ENCODE measurements around the gene TFDP2. TPM values are rescaled to one million over a fixed set of nuclear protein-coding genes. Genes with fewer than 3 reads are reported as not detected.

Gene TFDP2
- total and polyA plus RNA-seq, 2 of the 8 experiments (the other 6 are each of a cell fraction or from before 2014, with no cell fraction given), result 41.1 to 119 TPM

DNA sequence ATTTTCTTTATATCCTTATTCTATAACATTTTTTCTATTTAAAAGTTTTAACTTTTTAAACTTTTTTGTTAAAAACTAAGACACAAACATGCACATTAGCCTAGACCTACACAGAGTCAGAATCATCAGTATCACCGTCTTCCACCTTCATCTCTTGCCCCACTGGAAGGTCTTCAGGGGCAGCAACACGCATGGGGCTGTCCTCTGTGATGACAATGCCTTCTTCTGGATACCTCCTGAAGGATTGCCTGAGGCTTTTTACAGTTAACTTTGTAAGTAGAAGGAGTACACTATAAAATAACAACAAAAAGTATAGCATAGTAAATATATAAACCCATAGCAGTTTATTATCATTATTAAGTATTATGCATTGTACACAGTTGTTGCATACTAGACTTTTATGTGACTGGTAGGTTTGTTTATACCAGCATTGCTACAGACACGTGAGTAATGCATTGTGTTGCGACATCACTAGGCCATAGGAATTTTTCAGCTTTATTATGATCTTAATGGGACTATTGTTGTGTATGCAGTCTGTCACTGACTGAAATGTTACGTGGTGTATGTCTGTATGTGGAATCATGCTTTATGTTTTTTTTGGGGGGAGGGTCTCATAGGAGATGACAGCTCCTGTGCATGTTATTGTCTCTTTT is 254.7 kb downstream of the TFDP2 start:
- TF ChIP-seq CEBPB (IDR thresholded peaks at IDR 0.05; ENCODE audit: low read depth, low read length) (peak; percentile 63; the same call in 1 of the 2 replicates), SUZ12 (IDR thresholded peaks at IDR 0.05; ENCODE audit: low read length) (no peak), KDM5A (IDR thresholded peaks at IDR 0.05; ENCODE audit: low read length) (no peak), POU5F1 (IDR thresholded peaks at IDR 0.05; ENCODE audit: low read depth, low read length) (no peak)
- CTCF ChIA-PET (ENCODE audit: partially characterized antibody), result interaction anchor here (0.7 to 2.4 kb wide), 3 partner anchors 14 to 503 kb away, joined by 3 to 7 read pairs (median 6); no protein-coding TSS in a partner anchor
- Histone ChIP-seq H3K4me1 (replicated peaks in 1 of 4; ENCODE audit: control insufficient read depth in 3 of 4, insufficient read depth in 4 of 4, low read length in 3 of 4) (no peaks in the 10 kb centered on the region), H3K79me1 (ENCODE audit: low read depth, low read length) (no peaks in the 10 kb centered on the region), H2BK120ac (replicated peaks; ENCODE audit: low read depth, low read length) (no peak overlapping the region), H4K8ac (ENCODE audit: extremely low read depth, insufficient read depth, low read length) (no peak overlapping the region), H4K20me1 (replicated peaks in 1 of 2; ENCODE audit: control insufficient read depth in 1 of 2, insufficient read depth in 2 of 2, low read length in 2 of 2) (peaks cover 0 to 2% of the 10 kb centered on the region in 2 experiments), H3K56ac (replicated peaks; ENCODE audit: insufficient read length, low read depth, low read length) (no peak overlapping the region), H3K9me3 (ENCODE audit: insufficient read depth in 2 of 2, low read depth in 1 of 2, low read length in 1 of 2) (peaks cover 5 to 6% of the 10 kb centered on the region in 2 experiments), H2BK15ac (ENCODE audit: low read length) (no peak overlapping the region), H3K9ac (replicated peaks in 1 of 4; ENCODE audit: extremely low read depth in 1 of 4, low read depth in 3 of 4, low read length in 3 of 4) (no peak overlapping the region), H3K4me3 (ENCODE audit: extremely low read depth in 1 of 4, insufficient read depth in 2 of 4, low read depth in 3 of 4, low read length in 4 of 4) (no peak overlapping the region), H4K91ac (replicated peaks; ENCODE audit: insufficient read length, low read length) (no peak overlapping the region), H2AFZ (ENCODE audit: low read length) (no peak overlapping the region), H3K27me3 (replicated peaks in 1 of 4; ENCODE audit: control insufficient read depth in 3 of 4, extremely low read depth in 1 of 4, insufficient read depth in 3 of 4, low read length in 3 of 4) (no peaks in the 10 kb centered on the region), H2BK12ac (ENCODE audit: low read depth, low read length) (no peak overlapping the region), H3K14ac (ENCODE audit: insufficient read length) (no peak overlapping the region), H3K27ac (ENCODE audit: low read depth, low read length) (no peak overlapping the region), H2BK5ac (ENCODE audit: low read depth, low read length) (no peak overlapping the region), H3K4ac (replicated peaks; ENCODE audit: insufficient read length, low read depth, low read length) (no peak overlapping the region), H3K4me2 (ENCODE audit: insufficient read depth in 1 of 2, low read depth in 2 of 2, low read length in 2 of 2) (no peak overlapping the region), H3K36me3 (ENCODE audit: control insufficient read depth in 2 of 4, insufficient read depth in 4 of 4, low read length in 3 of 4) (peaks cover 0 to 30% (median 10%) of the 10 kb centered on the region in 4 experiments; a peak in 4 of 8 replicates), H2BK20ac (ENCODE audit: low read length) (no peak overlapping the region), H3K79me2 (ENCODE audit: control insufficient read depth in 1 of 2, insufficient read depth in 2 of 2, low read length in 2 of 2) (peaks cover 8 to 86% of the 10 kb centered on the region in 2 experiments), H4K5ac (ENCODE audit: insufficient read length, low read depth, low read length) (no peak overlapping the region), H3K23me2 (ENCODE audit: low read depth, low read length) (no peaks in the 10 kb centered on the region), H3K23ac (ENCODE audit: insufficient read length) (no peak overlapping the region), H3K18ac (ENCODE audit: extremely low read depth, low read length) (no peak overlapping the region), H2AK5ac (ENCODE audit: low read depth, low read length) (no peak overlapping the region)
- POLR2A ChIA-PET (ENCODE audit: partially characterized antibody), result no interaction called here
- FAIRE-seq (no peak), DNase-seq (ENCODE audit: low read depth in 1 of 2, low spot score in 2 of 2) (no peak)
- 94% methylated on average over 5 of the region's 5 CpGs; no CpG with 5 or more reads in 1 of the 2 experiments for WGBS, 2 experiments (ENCODE audit: extremely low coverage in 1 of 2, insufficient coverage in 1 of 2, insufficient read length in 1 of 2, insufficient replicate concordance in 2 of 2, low coverage in 1 of 2, low lambda C conversion rate in 2 of 2, missing lambda C conversion rate in 1 of 2)

Measured in H1 (cell line).